WERI-Rb-1 (cell line): ENCODE measurements around the gene FAM171A2.
"Not testable (repeated sequence)": the region's sequence is repeated elsewhere in the genome, so short reads cannot be mapped to it uniquely, and the experiment has no call there.

ENCODE experiments used
- DNase-seq: peaks from one replicate; pipeline ENCODE4 v3.0.0-alpha.2; 2020
- H3K27ac ChIP-seq: fragments of 250-450 bp; sonication (Bioruptor Pico); 2 replicates; pipeline ENCODE4 v1.5.1; 2020; ENCODE audit warnings: mild to moderate bottlenecking, moderate library complexity
- H3K27me3 ChIP-seq: fragments of 250-450 bp; sonication (Bioruptor Pico); 2 replicates; pipeline ENCODE4 v1.5.1; 2021; ENCODE audit warnings: mild to moderate bottlenecking, low read depth, moderate library complexity; ENCODE audit not compliant: insufficient read depth, severe bottlenecking
- H3K36me3 ChIP-seq: fragments of 250-450 bp; sonication (Bioruptor Pico); 2 replicates; pipeline ENCODE4 v1.5.1; 2020; ENCODE audit warnings: mild to moderate bottlenecking, moderate library complexity
- H3K4me3 ChIP-seq: 2 replicates; pipeline ENCODE4 v1.5.1; 2011; ENCODE audit warnings: low read depth, mild to moderate bottlenecking, control low read depth, low read length
- H3K9me3 ChIP-seq: fragments of 250-450 bp; sonication (Bioruptor Pico); 2 replicates; pipeline ENCODE4 v1.5.1; 2021; ENCODE audit warnings: mild to moderate bottlenecking, moderate library complexity; ENCODE audit not compliant: severe bottlenecking
- CTCF ChIP-seq: IDR thresholded peaks from 2 replicates; pipeline ENCODE4 v1.5.1; 2011; ENCODE audit warnings: low read depth, mild to moderate bottlenecking, control low read depth, inconsistent platforms, low read length

Gene FAM171A2

GRCh38 chr17:44376124-44376523 lies 12.5 kb upstream of the FAM171A2 start:
- no peaks in the 10 kb centered on the region for H3K9me3 ChIP-seq
- no peak overlapping the region for H3K4me3 ChIP-seq
- H3K36me3 ChIP-seq = no peaks in the 10 kb centered on the region
- DNase-seq = peak; percentile 57
- no peaks in the 10 kb centered on the region for H3K27me3 ChIP-seq
- no peak overlapping the region for H3K27ac ChIP-seq
- peak; percentile 86 for TF ChIP-seq CTCF

GRCh38 chr17:44375196-44376017 lies 11.8 kb upstream of the FAM171A2 start:
- Histone ChIP-seq H3K4me3 (no peak overlapping the region), H3K36me3 (no peaks in the 10 kb centered on the region), H3K27ac (no peak overlapping the region), H3K27me3 (no peaks in the 10 kb centered on the region), H3K9me3 (no peaks in the 10 kb centered on the region)
- TF ChIP-seq CTCF = no peak
- DNase-seq = no peak

GRCh38 chr17:44374306-44375195 lies 10.9 kb upstream of the FAM171A2 start:
- Histone ChIP-seq H3K27ac (no peak overlapping the region), H3K27me3 (no peaks in the 10 kb centered on the region), H3K4me3 (no peak overlapping the region), H3K36me3 (no peaks in the 10 kb centered on the region), H3K9me3 (no peaks in the 10 kb centered on the region)
- no peak for TF ChIP-seq CTCF
- peak; percentile 52 for DNase-seq

- Histone ChIP-seq H3K27ac (no peak overlapping the region), H3K4me3 (no peak overlapping the region), H3K36me3 (no peaks in the 10 kb centered on the region), H3K27me3 (no peaks in the 10 kb centered on the region), H3K9me3 (no peaks in the 10 kb centered on the region)
- DNase-seq = no peak
- no peak for TF ChIP-seq CTCF
Observed at GRCh38 chr17:44372036-44372435, 8.4 kb upstream of the FAM171A2 start.

- H3K36me3 ChIP-seq, H3K27me3 ChIP-seq, H3K4me3 ChIP-seq, DNase-seq, H3K27ac ChIP-seq, H3K9me3 ChIP-seq: not testable (repeated sequence)
Observed at GRCh38 chr17:44369414-44370023, 5.9 kb upstream of the FAM171A2 start.

- H3K36me3 ChIP-seq, DNase-seq, H3K27ac ChIP-seq, H3K27me3 ChIP-seq, H3K4me3 ChIP-seq, H3K9me3 ChIP-seq: not testable (repeated sequence)
Observed at GRCh38 chr17:44368391-44369243, 5.0 kb upstream of the FAM171A2 start.
